Uterus (tissue), 2 donors: Measurements from ENCODE around the gene MOV10L1.

Source experiments
- CTCF ChIP-seq, 4 experiments: fragments of 200-600 bp in 2 of 4; fragments of 450-650 bp in 2 of 4; sonication (generic) in 2 of 4; IDR thresholded peaks; one replicate each; pipeline ENCODE4 v1.5.1; 2016 to 2019; ENCODE audit warnings: antibody characterized with exemption in 4 of 4, mild to moderate bottlenecking in 2 of 4, moderate library complexity in 1 of 4
- POLR2A ChIP-seq, 2 donors: fragments of 450-650 bp; IDR thresholded peaks; one replicate each; pipeline ENCODE4 v1.6.1; 2016; ENCODE audit warnings: antibody characterized with exemption in 2 of 2, mild to moderate bottlenecking in 1 of 2, moderate library complexity in 1 of 2

DNA sequence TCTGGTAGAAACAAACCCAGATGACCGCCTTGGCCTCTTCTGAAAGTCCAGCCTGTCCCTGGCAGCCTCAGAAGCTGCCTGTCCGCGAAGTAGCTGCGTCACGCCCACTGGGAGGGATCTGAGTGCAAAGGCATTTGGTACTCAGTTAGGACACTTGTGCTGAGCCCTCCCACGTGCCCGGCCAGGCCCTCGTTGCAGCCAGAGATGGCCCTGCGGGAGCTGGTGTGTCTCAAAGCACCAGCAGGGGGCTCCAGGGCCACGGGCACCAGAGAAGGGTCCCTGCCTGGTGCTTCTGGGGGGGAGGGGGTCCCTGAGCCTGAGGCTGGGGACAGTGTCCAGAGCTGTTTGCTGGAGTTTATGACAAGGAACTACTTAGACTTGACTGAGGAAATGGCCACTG is 116.8 kb downstream of the MOV10L1 start:
- TF ChIP-seq CTCF (IDR thresholded peaks at IDR 0.05) (no peak), POLR2A (IDR thresholded peaks at IDR 0.05) (no peak)
